HG02798 (cell line): Measurements from ENCODE around the gene NAXE.
A peak's percentile ranks its signal among the peaks of the same experiment; 100 is the strongest.
"Not testable (repeated sequence)": the region's sequence is repeated elsewhere in the genome, so short reads cannot be mapped to it uniquely, and the experiment has no call there.

ENCODE experiments used
- ATAC-seq: cut with Tn5 transposase; IDR thresholded peaks from one replicate; pipeline ENCODE4 v1.9.1; 2021; ENCODE audit warnings: mild to moderate bottlenecking; ENCODE audit not compliant: unreplicated experiment, poor library complexity

Gene NAXE

DNA sequence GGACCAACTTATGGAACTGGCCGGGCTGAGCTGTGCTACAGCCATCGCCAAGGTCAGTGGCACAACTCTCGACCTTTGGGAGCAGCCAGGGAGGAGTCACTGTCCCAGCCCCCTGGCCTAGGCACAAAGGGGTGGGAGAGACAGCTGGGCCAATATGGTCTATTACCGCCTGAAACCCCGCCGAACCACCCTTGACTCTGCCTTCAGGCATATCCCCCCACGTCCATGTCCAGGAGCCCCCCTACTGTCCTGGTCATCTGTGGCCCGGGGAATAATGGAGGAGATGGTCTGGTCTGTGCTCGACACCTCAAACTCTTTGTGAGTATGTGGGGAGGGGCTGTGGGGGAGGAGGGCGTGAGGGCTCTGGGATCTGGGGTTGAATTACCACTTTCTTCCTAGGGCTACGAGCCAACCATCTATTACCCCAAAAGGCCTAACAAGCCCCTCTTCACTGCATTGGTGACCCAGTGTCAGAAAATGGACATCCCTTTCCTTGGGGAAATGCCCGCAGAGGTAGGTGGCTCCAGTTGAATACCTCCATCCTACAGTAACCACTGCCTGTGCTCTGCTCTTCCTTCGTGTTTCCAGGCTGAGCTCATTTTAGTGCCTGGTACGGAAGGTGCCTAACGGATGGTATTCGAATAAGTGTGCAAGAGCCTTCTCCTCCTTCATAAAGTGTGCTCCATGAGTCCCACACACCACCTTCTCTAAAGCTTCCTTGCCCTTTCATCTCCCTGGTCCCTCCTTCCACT lies 758 bp downstream of the NAXE start:
- ATAC-seq = no peak

DNA sequence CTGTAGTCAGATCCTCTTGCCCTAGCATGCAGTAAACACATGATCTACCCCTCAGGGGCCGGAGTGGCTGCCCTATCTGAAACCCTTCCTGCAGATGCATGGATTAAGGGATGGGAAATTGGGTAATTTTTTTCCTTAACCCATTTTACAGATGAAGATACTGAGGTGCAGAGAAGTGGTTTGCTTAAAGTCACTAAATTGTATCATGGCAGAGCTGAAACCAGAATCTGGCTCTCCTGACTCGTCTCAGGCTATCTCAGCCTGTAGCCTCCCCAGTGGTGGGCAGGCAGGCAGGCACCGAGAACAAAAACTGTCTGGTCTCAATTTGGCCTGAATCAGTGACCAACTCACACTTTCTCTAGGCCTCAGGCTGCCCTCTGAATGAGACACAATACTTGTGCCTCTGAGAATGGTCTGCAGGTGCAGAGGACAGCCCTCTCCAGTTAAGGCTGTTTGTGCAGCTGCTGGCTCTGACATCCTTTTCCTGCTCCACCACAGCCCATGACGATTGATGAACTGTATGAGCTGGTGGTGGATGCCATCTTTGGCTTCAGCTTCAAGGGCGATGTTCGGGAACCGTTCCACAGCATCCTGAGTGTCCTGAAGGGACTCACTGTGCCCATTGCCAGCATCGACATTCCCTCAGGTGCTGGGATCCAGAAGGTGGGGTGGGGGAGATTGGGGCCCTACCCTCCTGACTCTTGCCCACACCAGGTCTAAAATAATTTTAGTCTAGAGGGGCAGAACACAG lies 1.5 kb downstream of the NAXE start:
- no peak for ATAC-seq

- ATAC-seq = no peak
Observed at GRCh38 chr1:156593661-156593989, 2.0 kb downstream of the NAXE start.

DNA sequence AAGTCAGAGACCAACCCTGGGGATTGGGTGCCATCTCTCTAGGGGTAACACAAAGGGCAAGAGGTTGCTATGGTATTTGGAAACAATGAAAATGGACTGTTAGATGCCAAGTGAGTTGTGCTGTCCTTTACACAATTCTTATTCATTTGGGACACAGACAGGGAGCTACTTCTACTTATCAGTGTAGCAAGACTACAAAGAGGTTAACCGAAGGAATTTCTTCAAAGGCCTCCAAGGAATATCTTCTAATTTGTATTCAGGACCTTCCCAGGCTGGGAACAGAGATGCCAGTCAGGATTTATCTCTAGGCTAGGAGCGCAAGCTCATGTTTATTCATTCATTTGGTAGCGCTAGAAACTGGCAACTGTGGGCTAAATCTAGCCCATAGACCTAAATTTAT lies 2.6 kb downstream of the NAXE start:
- ATAC-seq = no peak

GRCh38 chr1:156595016-156595415 lies 3.4 kb downstream of the NAXE start:
- no peak for ATAC-seq

DNA sequence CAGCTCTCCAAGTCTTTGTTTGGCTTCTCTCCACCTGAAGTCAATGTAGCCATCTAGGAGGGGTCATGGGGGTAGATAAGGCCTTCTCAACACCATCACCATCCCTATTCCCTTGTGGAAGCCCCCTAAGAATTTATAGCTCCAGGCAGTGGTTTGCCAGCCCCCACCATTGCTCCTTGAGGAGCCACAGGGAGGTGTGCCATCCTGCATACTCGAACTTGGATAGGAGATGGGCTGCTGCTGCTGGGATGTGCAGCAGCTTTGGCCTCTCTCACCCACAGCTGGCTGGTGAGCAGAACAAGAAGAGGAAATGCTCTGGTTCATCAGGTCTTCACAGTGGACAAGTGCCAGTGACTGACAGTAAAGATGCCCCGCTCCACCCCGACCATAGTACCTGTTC lies 4.8 kb downstream of the NAXE start:
- ATAC-seq = no peak

DNA sequence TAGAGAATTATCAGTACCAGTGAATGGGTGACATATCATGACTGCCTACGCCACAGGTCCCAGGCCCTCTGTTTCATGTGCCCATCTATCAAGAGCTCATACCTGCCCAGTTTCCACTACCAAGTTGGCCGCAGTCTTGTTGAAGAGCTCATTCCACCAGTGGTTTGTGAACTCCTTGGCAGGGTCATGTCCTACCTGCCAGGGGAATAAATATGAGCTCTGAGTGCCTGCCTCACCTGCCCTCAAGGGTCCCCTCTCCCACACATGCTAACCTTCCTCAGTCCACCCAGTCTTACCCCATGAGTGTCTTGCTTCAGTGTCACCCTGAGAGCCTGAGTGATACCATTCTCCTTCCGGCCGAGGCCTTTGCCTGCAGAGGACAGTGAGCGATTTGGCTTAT lies 6.5 kb downstream of the NAXE start:
- no peak for ATAC-seq

DNA sequence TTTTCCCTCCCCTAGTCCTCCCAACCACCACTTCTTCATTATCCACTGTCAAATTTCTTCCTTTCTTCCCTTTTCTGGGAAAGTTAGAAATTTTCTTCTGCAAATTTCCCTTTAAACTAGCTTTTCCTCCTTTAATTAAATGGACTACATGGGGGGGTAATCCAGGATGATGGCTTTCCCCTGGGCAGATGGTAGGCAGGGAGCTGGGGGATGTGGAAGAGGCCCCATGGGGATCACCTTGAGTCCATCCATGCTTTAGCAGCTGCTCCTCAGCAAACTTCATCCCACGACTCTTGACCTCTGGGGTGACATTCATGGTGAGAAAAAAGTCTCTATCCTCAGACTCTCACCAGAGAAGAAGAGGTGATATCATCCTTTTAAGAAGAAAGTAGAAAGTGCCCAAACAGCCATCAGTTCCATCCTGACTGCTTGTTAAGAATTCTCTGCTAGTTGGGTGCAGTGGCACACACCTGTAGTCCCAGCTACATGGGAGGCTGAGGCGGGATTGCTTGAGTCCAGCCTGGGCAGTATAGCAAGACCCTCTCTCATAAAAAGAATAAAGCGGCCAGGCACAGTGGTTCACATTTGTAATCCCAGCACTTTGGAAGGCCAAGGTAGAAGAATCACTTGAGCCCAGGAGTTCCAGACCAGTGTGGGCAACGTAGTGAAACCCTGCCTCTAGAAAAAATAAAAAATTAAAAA lies 7.3 kb downstream of the NAXE start:
- no peak for ATAC-seq

DNA sequence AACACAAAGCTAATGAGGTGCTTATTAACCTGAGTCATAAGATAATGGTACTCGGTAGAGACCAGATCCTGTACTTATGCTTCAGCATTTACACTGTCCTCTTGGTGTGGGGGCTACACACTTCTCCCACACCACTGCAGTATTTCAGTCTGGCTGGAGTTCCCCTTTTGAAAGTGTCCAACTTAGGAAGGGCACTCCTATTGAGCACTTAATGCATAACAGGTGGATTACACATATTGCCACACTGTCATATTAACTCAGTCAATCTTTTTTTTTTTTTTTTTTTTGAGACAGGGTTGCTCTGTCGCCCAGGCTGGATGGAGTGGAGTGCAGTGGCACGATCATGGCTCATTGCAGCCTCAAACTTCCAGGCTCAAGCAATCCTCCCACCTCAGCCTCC lies 8.2 kb downstream of the NAXE start:
- no peak for ATAC-seq

DNA sequence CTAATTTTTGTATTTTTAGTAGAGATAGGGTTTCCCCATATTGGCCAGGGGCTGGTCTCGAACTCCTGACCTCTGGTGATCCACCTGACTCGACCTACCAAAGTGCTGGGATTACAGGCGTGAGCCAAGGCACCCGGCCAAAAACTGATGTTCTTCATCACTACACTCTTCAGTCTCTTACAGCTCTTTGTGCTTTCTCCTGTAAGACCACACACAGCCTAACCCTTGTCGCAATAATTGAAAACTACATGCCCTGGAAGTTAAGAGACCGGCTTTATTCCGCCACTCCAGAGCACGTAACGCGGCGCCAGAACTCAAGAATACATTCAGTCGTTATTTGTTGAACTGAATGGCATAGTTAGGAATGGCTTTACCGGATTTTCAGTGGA lies 9.2 kb downstream of the NAXE start:
- ATAC-seq = no peak

GRCh38 chr1:156601122-156601830 lies 9.7 kb downstream of the NAXE start, which contains the start of gene GPATCH4:
TSS of gene GPATCH4 (minus strand) at chr1:156601479.
- ATAC-seq = peak; percentile 78

- ATAC-seq = peak; percentile 8
Observed at GRCh38 chr1:156601892-156602291, 10.3 kb downstream of the NAXE start.

- ATAC-seq = no peak
Observed at GRCh38 chr1:156602557-156602993, 11.0 kb downstream of the NAXE start.

DNA sequence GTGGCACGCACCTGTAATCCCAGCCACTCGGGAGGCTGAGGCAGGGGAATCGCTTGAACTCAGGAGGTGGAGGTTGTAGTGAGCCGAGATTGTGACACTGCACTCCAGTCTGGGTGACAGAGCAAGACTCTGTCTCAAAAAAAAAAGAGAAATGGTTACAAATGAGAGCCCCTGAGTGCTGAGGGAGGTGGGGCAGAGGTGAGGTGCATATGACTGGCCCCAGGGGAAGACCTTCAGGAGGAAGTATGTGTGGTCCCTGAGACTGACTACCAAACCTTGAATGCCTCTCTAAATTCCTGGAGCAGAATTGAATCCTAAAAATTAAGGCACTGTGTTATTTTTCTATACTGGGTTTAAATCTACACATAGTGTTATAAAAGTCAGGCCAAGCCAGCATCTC lies 15.8 kb downstream of the NAXE start:
- ATAC-seq = not testable (repeated sequence)

GRCh38 chr1:156608036-156608674 lies 16.6 kb downstream of the NAXE start:
- ATAC-seq = peak; percentile 76

DNA sequence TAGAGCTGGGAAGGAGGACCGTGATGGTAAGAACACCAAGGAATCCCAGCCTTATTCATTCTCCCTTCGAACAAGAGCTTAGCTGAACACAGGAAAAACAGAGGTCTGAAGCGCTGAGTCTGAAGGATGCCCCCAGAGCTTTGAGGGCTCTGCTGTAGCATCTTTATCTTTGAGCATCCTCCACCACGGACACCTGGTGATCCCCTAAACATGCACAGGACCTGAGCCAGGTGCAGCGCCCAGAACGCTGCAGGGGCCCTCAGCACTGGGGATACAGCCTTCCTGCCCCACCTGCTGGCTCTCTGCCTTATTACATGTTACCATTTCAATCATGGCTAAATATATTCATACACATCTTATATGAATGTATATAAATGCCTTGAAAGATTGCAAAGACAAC lies 17.4 kb downstream of the NAXE start:
- peak; percentile 69 for ATAC-seq

DNA sequence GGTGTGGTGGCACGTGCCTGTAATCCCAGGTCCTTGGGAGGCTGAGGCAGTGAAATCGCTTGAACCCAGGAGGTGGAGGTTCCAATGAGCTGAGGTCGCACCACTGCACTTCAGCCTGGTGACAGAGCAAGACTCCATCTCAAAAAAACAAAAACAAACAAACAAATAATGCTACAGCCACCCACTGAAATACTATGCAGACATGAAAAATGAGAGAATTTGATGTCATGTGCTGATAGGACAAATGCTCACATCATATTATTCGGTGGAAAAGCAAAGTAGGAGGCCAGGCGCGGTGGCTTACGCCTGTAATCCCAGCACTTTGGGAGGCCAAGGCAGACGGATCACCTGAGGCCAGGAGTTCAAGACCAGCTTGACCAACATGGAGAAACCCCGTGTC lies 18.5 kb downstream of the NAXE start:
- not testable (repeated sequence) for ATAC-seq

DNA sequence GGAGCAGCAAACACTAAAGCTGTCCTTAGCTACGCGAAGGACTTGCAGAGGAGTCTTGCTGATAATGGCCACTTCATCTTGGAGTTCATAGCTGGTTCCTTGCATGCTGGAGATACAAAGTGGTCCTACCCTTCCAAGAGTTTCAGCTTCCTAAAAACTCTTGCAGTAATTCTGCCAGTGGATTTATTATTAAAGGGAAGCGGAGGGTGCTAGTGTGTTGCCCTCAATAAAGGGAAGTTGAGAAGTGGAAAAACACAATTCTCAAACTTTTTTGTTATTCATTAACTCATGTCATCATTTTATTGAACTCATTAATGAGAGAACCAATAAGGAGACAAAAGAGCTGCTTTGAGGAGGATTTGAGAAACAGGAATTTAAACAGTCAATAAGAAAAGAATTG lies 21.1 kb downstream of the NAXE start:
- no peak for ATAC-seq

- no peak for ATAC-seq
Observed at GRCh38 chr1:156615946-156616345, 24.4 kb downstream of the NAXE start.

- no peak for ATAC-seq
Observed at GRCh38 chr1:156616463-156616862, 24.9 kb downstream of the NAXE start.
